B cell (primary cell): ENCODE measurements around the gene MYOF. TPM values are rescaled to one million over a fixed set of nuclear protein-coding genes. Genes with fewer than 3 reads are reported as not detected.

Experiments
- ATAC-seq: fragments of 200-7000 bp; cut with Tn5 transposase; one replicate; pipeline ENCODE4 v1.10.0; 2021; ENCODE audit warnings: low read depth, mild to moderate bottlenecking, moderate number of reproducible peaks, moderate library complexity
- CTCF ChIA-PET: fragments of 350-600 bp; sonication (Branson Sonifier 250); formaldehyde crosslinking; loops from one replicate; lab custom pipeline; 2021; ENCODE audit warnings: antibody characterized with exemption, inconsistent platforms; lab: Charles Lee
- POLR2A ChIA-PET: fragments of 350-600 bp; sonication (Branson Sonifier 250); formaldehyde crosslinking; loops from one replicate; lab custom pipeline; 2021; ENCODE audit warnings: antibody characterized with exemption; lab: Charles Lee
- DNase-seq: peaks from one replicate; pipeline ENCODE4 v3.0.0; 2013
- H2AFZ ChIP-seq: 2 replicates; pipeline ENCODE4 v1.6.1; 2012; ENCODE audit warnings: mild to moderate bottlenecking, low read depth, low read length; ENCODE audit not compliant: insufficient read depth, poor library complexity, severe bottlenecking
- H3K27ac ChIP-seq, 2 donors: 1 replicate in 1 of 2; 2 replicates in 1 of 2; pipeline ENCODE4 v1.5.1; 2012 to 2013; ENCODE audit warnings: low read length in 2 of 2, mild to moderate bottlenecking in 2 of 2, moderate library complexity in 1 of 2
- H3K27me3 ChIP-seq, 4 experiments: fragments of 200-600 bp in 1 of 4; sonication (generic) in 1 of 4; replicated peaks in 1 of 4; 1 replicate in 2 of 4; 2 replicates in 2 of 4; pipeline versions ENCODE4 v1.6.1 to v1.7.0; 2013 to 2016; ENCODE audit warnings: low read length in 3 of 4, mild to moderate bottlenecking in 2 of 4, mixed read lengths in 1 of 4, moderate library complexity in 1 of 4; ENCODE audit not compliant: insufficient read depth in 4 of 4, control insufficient read depth in 3 of 4; ENCODE audit errors: control extremely low read depth in 1 of 4
- H3K36me3 ChIP-seq, 2 experiments: replicated peaks in 1 of 2; 1 replicate in 1 of 2; 2 replicates in 1 of 2; pipeline versions ENCODE4 v1.6.1 to v1.7.1; 2013; ENCODE audit warnings: low read length in 1 of 2; ENCODE audit not compliant: insufficient read depth in 2 of 2, control insufficient read depth in 1 of 2; ENCODE audit errors: control extremely low read depth in 1 of 2, extremely low read depth in 1 of 2
- H3K4me1 ChIP-seq, 2 donors: fragments of 200-600 bp in 1 of 2; sonication (generic) in 1 of 2; 1 replicate in 1 of 2; 2 replicates in 1 of 2; pipeline versions ENCODE4 v1.5.1 to v1.6.1; 2013 to 2017; ENCODE audit warnings: low read length in 2 of 2; ENCODE audit not compliant: control insufficient read depth in 2 of 2, insufficient read depth in 2 of 2
- H3K4me2 ChIP-seq: replicated peaks from 2 replicates; pipeline ENCODE3; 2012; ENCODE audit warnings: mild to moderate bottlenecking, low read depth, low read length; ENCODE audit not compliant: poor library complexity, severe bottlenecking
- H3K4me3 ChIP-seq, 5 experiments: fragments of 200-600 bp in 1 of 5; sonication (generic) in 1 of 5; 1 replicate in 3 of 5; 2 replicates in 2 of 5; pipeline versions ENCODE4 v1.5.1 to v1.7.0; 2011 to 2016; ENCODE audit warnings: low read length in 4 of 5, mild to moderate bottlenecking in 4 of 5, low read depth in 2 of 5, control low read depth in 1 of 5, moderate library complexity in 1 of 5; ENCODE audit not compliant: insufficient read depth in 1 of 5; ENCODE audit errors: control extremely low read depth in 1 of 5, extremely low read depth in 1 of 5
- H3K79me2 ChIP-seq: fragments of 200-600 bp; sonication (generic); one replicate; pipeline ENCODE4 v1.6.0; 2016; ENCODE audit warnings: low read length; ENCODE audit not compliant: control insufficient read depth, insufficient read depth
- H3K9ac ChIP-seq: fragments of 200-600 bp; sonication (generic); 2 replicates; pipeline ENCODE4 v1.6.1; 2017; ENCODE audit warnings: mild to moderate bottlenecking, low read length, moderate library complexity
- H3K9me3 ChIP-seq, 3 donors: one replicate each; pipeline versions ENCODE4 v1.6.1 to v1.7.1; 2013; ENCODE audit warnings: low read length in 2 of 3; ENCODE audit not compliant: control insufficient read depth in 2 of 3, insufficient read depth in 1 of 3; ENCODE audit errors: control extremely low read depth in 1 of 3
- H4K20me1 ChIP-seq: 2 replicates; pipeline ENCODE4 v1.6.0; 2012; ENCODE audit warnings: mild to moderate bottlenecking, low read length; ENCODE audit not compliant: insufficient read depth, control insufficient read depth, poor library complexity, severe bottlenecking
- H3K27ac Mint-ChIP-seq: one replicate; pipeline ENCODE4 v1.8.0; 2021; ENCODE audit warnings: mixed read lengths
- H3K27me3 Mint-ChIP-seq: one replicate; pipeline ENCODE4 v1.8.0; 2021; ENCODE audit warnings: mixed read lengths
- H3K4me1 Mint-ChIP-seq: one replicate; pipeline ENCODE4 v1.8.0; 2021; ENCODE audit warnings: mixed read lengths
- H3K4me3 Mint-ChIP-seq: one replicate; pipeline ENCODE4 v1.8.0; 2021; ENCODE audit warnings: mixed read lengths
- H3K9me3 Mint-ChIP-seq: one replicate; pipeline ENCODE4 v1.8.0; 2022; ENCODE audit warnings: mixed read lengths; ENCODE audit not compliant: insufficient read depth
- CTCF ChIP-seq: fragments of 200-600 bp; IDR thresholded peaks from one replicate; pipeline ENCODE4 v1.8.0; 2022; ENCODE audit warnings: antibody characterized with exemption, mild to moderate bottlenecking
- EZH2 ChIP-seq: IDR thresholded peaks from 2 replicates; pipeline ENCODE4 v1.6.1; 2012; ENCODE audit warnings: borderline replicate concordance, low read depth, mild to moderate bottlenecking, moderate library complexity, low read length; ENCODE audit not compliant: insufficient read depth, poor library complexity, severe bottlenecking
- WGBS: methylation state at CpG from one replicate; pipeline ENCODE4 v1.1.5; 2013; ENCODE audit warnings: missing lambda C conversion rate; ENCODE audit not compliant: insufficient coverage; 5-methylcytosine and 5-hydroxymethylcytosine counted together
- intact Hi-C: fragments of 100-400 bp; cut with micrococcal nuclease; formaldehyde crosslinking; loops from one replicate; pipeline ENCODE4 v1.10.0; 2022
- polyA plus RNA-seq: library from polyadenylated mRNA; depleted of rRNA; stranded (reverse); fragments of >200 nt; gene quantifications from 2 replicates; pipeline ENCODE4 v1.2.3, GENCODE V29; 2012
- total RNA-seq, 2 donors: library from RNA; stranded (reverse); fragments of 120-200 nt in 1 of 2; gene quantifications; 1 replicate in 1 of 2; 2 replicates in 1 of 2; pipeline versions ENCODE4 v1.2.3 to v1.2.4, GENCODE V29; 2013 to 2022

MYOF gene
- total and polyA plus RNA-seq, 2 donors (not counting 1 experiment from before 2014, with no cell fraction given) = 0.07 to 0.18 TPM

- peak overlapping the region; percentile 83 for H3K4me3 Mint-ChIP-seq
- H3K27ac Mint-ChIP-seq = no peak overlapping the region
These were observed 443 bp downstream of the MYOF start for GRCh38 chr10:93481637-93482144.

More at GRCh38 chr10:93481637-93482144, 443 bp downstream of the MYOF start:
- H3K4me2 ChIP-seq = peak overlapping the region; percentile 82
- no peak overlapping the region for H3K27ac ChIP-seq
- H2AFZ ChIP-seq = peak overlapping the region; percentile 71
- intact Hi-C loops = loop anchor here (1.0 to 10.0 kb wide), 3 partner anchors 15 to 407 kb away; partner anchors contain the start of genes CEP55 and CYP26A1
- peak overlapping the region; percentile 43 to 92 (median 64) for H3K4me3 ChIP-seq
- peaks cover 0 to 16% (median 0%) of the 10 kb centered on the region in 4 experiments for H3K27me3 ChIP-seq
- POLR2A ChIA-PET = no interaction called here
- H3K79me2 ChIP-seq = no peaks in the 10 kb centered on the region
- H3K27me3 Mint-ChIP-seq = peaks cover 24% of the 10 kb centered on the region
- no peaks in the 10 kb centered on the region for H3K9me3 Mint-ChIP-seq
- peak overlapping the region; percentile 71 for H3K9ac ChIP-seq
- no peak for TF ChIP-seq EZH2
- no peak for TF ChIP-seq CTCF
- DNase-seq (peak; percentile 29), ATAC-seq (no peak)
- no peaks in the 10 kb centered on the region for H3K9me3 ChIP-seq
- no peaks in the 10 kb centered on the region for H3K36me3 ChIP-seq
- 36% methylated on average over 5 of the region's 7 CpGs for WGBS
- CTCF ChIA-PET = interaction anchor here (0.6 to 11.3 kb wide), 27 partner anchors 10 to 639 kb away, joined by 3 to 342 read pairs (median 5); partner anchors contain the start of gene CEP55
- no peaks in the 10 kb centered on the region for H4K20me1 ChIP-seq
- peaks cover 15% of the 10 kb centered on the region for H3K4me1 Mint-ChIP-seq
- H3K4me1 ChIP-seq = peaks cover 12 to 14% of the 10 kb centered on the region in 2 donors
